SK-N-SH treated with all-trans-retinoic acid at 6 μM for 48 hours (cell line): ENCODE measurements around the gene DOCK1.

Experiments
- ATAC-seq: fragments of 200-7000 bp; cut with Tn5 transposase; 3 replicates; pipeline ENCODE4 v1.9.1; 2020; ENCODE audit warnings: mild to moderate bottlenecking, moderate library complexity
- ARNTL ChIP-seq: fragments of 450-650 bp; formaldehyde crosslinking; IDR thresholded peaks from 2 replicates; pipeline ENCODE4 v1.5.0; 2020; ENCODE audit warnings: low read depth, mild to moderate bottlenecking, moderate library complexity, borderline replicate concordance
- BACH2 ChIP-seq: fragments of 250-450 bp; sonication (Bioruptor Pico); IDR thresholded peaks from 2 replicates; pipeline ENCODE4 v1.9.0; 2021; ENCODE audit warnings: mild to moderate bottlenecking, borderline replicate concordance
- CREB5 ChIP-seq: fragments of 250-450 bp; sonication (Bioruptor Pico); IDR thresholded peaks from 2 replicates; pipeline ENCODE4 v1.5.1; 2020; ENCODE audit warnings: low read depth, mild to moderate bottlenecking, moderate library complexity
- CSDC2 ChIP-seq: fragments of 250-450 bp; sonication (Bioruptor Pico); IDR thresholded peaks from 2 replicates; pipeline ENCODE4 v1.5.0; 2020; ENCODE audit warnings: mild to moderate bottlenecking, moderate library complexity
- CSRNP3 ChIP-seq: fragments of 250-450 bp; sonication (Bioruptor Pico); IDR thresholded peaks from 2 replicates; pipeline ENCODE4 v1.5.1; 2021; ENCODE audit warnings: mild to moderate bottlenecking, moderate library complexity
- ESRRG ChIP-seq: fragments of 250-450 bp; sonication (Bioruptor Pico); IDR thresholded peaks from 2 replicates; pipeline ENCODE4 v1.6.1; 2021; ENCODE audit warnings: mild to moderate bottlenecking
- GLIS3 ChIP-seq: fragments of 250-450 bp; sonication (Bioruptor Pico); IDR thresholded peaks from 2 replicates; pipeline ENCODE4 v1.5.0; 2020; ENCODE audit warnings: mild to moderate bottlenecking, moderate library complexity
- ISL1 ChIP-seq: fragments of 250-450 bp; sonication (Bioruptor Pico); IDR thresholded peaks from 2 replicates; pipeline ENCODE4 v2.1.2; 2022; ENCODE audit warnings: mild to moderate bottlenecking, moderate library complexity
- OSR1 ChIP-seq: fragments of 250-450 bp; sonication (Bioruptor Pico); IDR thresholded peaks from 2 replicates; pipeline ENCODE4 v1.8.0; 2022; ENCODE audit warnings: moderate library complexity, mild to moderate bottlenecking, inconsistent platforms
- PATZ1 ChIP-seq: fragments of 250-450 bp; sonication (Bioruptor Pico); IDR thresholded peaks from 2 replicates; pipeline ENCODE4 v1.8.0; 2020; ENCODE audit warnings: mild to moderate bottlenecking, moderate library complexity, borderline replicate concordance
- POU6F1 ChIP-seq: fragments of 250-450 bp; sonication (Bioruptor Pico); IDR thresholded peaks from 2 replicates; pipeline ENCODE4 v1.8.0; 2021; ENCODE audit warnings: low read depth, mild to moderate bottlenecking, moderate library complexity, borderline replicate concordance
- PPARA ChIP-seq: fragments of 250-450 bp; sonication (Bioruptor Pico); IDR thresholded peaks from 2 replicates; pipeline ENCODE4 v1.5.0; 2020; ENCODE audit warnings: mild to moderate bottlenecking, borderline replicate concordance
- RARB ChIP-seq: fragments of 250-450 bp; sonication (Bioruptor Pico); IDR thresholded peaks from 2 replicates; pipeline ENCODE4 v1.8.0; 2021; ENCODE audit warnings: mild to moderate bottlenecking, moderate library complexity
- SNAI2 ChIP-seq: fragments of 250-450 bp; sonication (Bioruptor Pico); IDR thresholded peaks from 2 replicates; pipeline ENCODE4 v1.5.0; 2020; ENCODE audit warnings: mild to moderate bottlenecking, moderate library complexity
- TCF4 ChIP-seq: fragments of 250-450 bp; sonication (Bioruptor Pico); IDR thresholded peaks from 2 replicates; pipeline ENCODE4 v1.8.0; 2021; ENCODE audit warnings: mild to moderate bottlenecking, moderate library complexity, borderline replicate concordance
- TOX ChIP-seq: fragments of 250-450 bp; sonication (Bioruptor Pico); IDR thresholded peaks from 2 replicates; pipeline ENCODE4 v1.8.0; 2021; ENCODE audit warnings: mild to moderate bottlenecking, moderate library complexity, borderline replicate concordance
- ZC3H10 ChIP-seq: fragments of 250-450 bp; sonication (Bioruptor Pico); IDR thresholded peaks from 2 replicates; pipeline ENCODE4 v1.5.1; 2021; ENCODE audit warnings: mild to moderate bottlenecking, moderate library complexity
- ZFP3 ChIP-seq: fragments of 250-450 bp; sonication (Bioruptor Pico); IDR thresholded peaks from 2 replicates; pipeline ENCODE4 v1.5.0; 2020; ENCODE audit warnings: mild to moderate bottlenecking, moderate library complexity
- ZFP30 ChIP-seq: fragments of 450-650 bp; formaldehyde crosslinking; IDR thresholded peaks from 2 replicates; pipeline ENCODE4 v1.5.0; 2022; ENCODE audit warnings: mild to moderate bottlenecking, moderate library complexity
- ZNF565 ChIP-seq: fragments of 450-650 bp; formaldehyde crosslinking; conservative IDR thresholded peaks from 2 replicates; pipeline ENCODE4 v1.5.0; 2020; ENCODE audit warnings: low read depth, mild to moderate bottlenecking, moderate library complexity
- ZNF70 ChIP-seq: fragments of 450-650 bp; formaldehyde crosslinking; IDR thresholded peaks from 2 replicates; pipeline ENCODE4 v1.5.0; 2020; ENCODE audit warnings: mild to moderate bottlenecking, moderate library complexity
- ZNF8 ChIP-seq: fragments of 450-650 bp; formaldehyde crosslinking; IDR thresholded peaks from 2 replicates; pipeline ENCODE4 v1.5.0; 2020; ENCODE audit warnings: mild to moderate bottlenecking, moderate library complexity

The DOCK1 gene

GRCh38 chr10:127216786-127217185, 311.6 kb downstream of the DOCK1 start:
- TF ChIP-seq ZC3H10 (CRISPR knock-in tag) (no peak), ZNF565 (CRISPR knock-in tag) (no peak), PPARA (no peak), ESRRG (no peak), ZFP30 (CRISPR knock-in tag) (no peak), SNAI2 (CRISPR knock-in tag) (no peak), ZNF8 (no peak), CSRNP3 (CRISPR knock-in tag) (no peak)
- TF ChIP-seq, all 23 proteins: peak for 0
- ATAC-seq = peak; percentile 79

GRCh38 chr10:127218658-127219057, 313.4 kb downstream of the DOCK1 start:
- ATAC-seq = no peak
- TF ChIP-seq PATZ1 (CRISPR knock-in tag) (no peak), TOX (CRISPR knock-in tag) (no peak), BACH2 (no peak), GLIS3 (CRISPR knock-in tag) (no peak), TCF4 (CRISPR knock-in tag) (no peak), ISL1 (CRISPR knock-in tag) (no peak), CSDC2 (no peak), ZNF8 (no peak), ZC3H10 (CRISPR knock-in tag) (no peak), OSR1 (no peak), ZFP3 (CRISPR knock-in tag) (no peak), RARB (CRISPR knock-in tag) (no peak), ESRRG (no peak), SNAI2 (CRISPR knock-in tag) (no peak), ZFP30 (CRISPR knock-in tag) (no peak), ZNF70 (CRISPR knock-in tag) (no peak), POU6F1 (no peak), ARNTL (no peak)

- ATAC-seq = no peak
- TF ChIP-seq ZNF8 (no peak), POU6F1 (no peak), SNAI2 (CRISPR knock-in tag) (no peak), ZNF70 (CRISPR knock-in tag) (no peak), CREB5 (CRISPR knock-in tag) (no peak)
Observed at GRCh38 chr10:127221281-127221680, 316.1 kb downstream of the DOCK1 start.

- TF ChIP-seq ZFP30 (CRISPR knock-in tag) = no peak
- no peak for TF ChIP-seq SNAI2 (CRISPR knock-in tag)
- no peak for TF ChIP-seq RARB (CRISPR knock-in tag)
- TF ChIP-seq, all 23 proteins: peak for 0
- no peak for ATAC-seq
Observed at GRCh38 chr10:127227027-127227426, 321.8 kb downstream of the DOCK1 start.
